NCI-H128 (cell line): ENCODE data around the gene CCDC142.
A peak's percentile ranks its signal among the peaks of the same experiment; 100 is the strongest.
"Not testable (repeated sequence)": the region's sequence is repeated elsewhere in the genome, so short reads cannot be mapped to it uniquely, and the experiment has no call there.

Source experiments
- DNase-seq: peaks from one replicate; lab custom pipeline; 2025; ENCODE audit not compliant: unreplicated experiment; lab: John Stamatoyannopoulos, UW

The CCDC142 gene

GRCh38 chr2:74499267-74499939, 16.6 kb upstream of the CCDC142 start, which contains the start of gene LBX2:
LBX2 (minus strand) TSS chr2:74499603; CDS start chr2:74499537, 66 bp downstream.
- no peak for DNase-seq

- DNase-seq: no peak
These were observed 15.9 kb upstream of the CCDC142 start for GRCh38 chr2:74498500-74499266.

GRCh38 chr2:74497777-74498499, 15.1 kb upstream of the CCDC142 start:
- no peak for DNase-seq

GRCh38 chr2:74496997-74497776, 14.4 kb upstream of the CCDC142 start:
- DNase-seq: no peak

GRCh38 chr2:74495440-74495839, 12.6 kb upstream of the CCDC142 start:
- no peak for DNase-seq

DNA sequence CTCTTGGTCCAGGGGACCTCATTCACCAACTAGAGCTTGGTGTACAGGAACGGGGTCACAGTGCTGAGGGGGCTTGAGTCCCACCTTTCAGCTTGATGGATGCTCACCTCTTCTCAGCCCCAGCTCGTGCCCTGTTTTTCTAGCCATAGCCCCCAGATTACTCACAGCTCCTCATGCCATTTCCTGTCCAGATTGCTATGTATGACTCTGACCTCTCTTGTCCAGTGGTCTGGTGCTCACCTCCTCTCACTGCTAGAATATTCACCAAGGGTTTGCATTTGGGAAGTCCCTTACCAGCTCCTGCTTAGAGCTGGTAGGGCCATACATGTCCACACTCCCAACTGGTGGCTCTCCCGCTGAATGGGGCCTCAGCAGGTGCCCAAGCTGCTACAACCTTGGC, 10.7 kb upstream of the CCDC142 start:
- no peak for DNase-seq

- no peak for DNase-seq
These were observed 9.1 kb upstream of the CCDC142 start for GRCh38 chr2:74491648-74492544.

GRCh38 chr2:74489906-74490305, 7.1 kb upstream of the CCDC142 start:
- no peak for DNase-seq

- DNase-seq: no peak
These were observed 6.1 kb upstream of the CCDC142 start for GRCh38 chr2:74488643-74489481.

- DNase-seq: no peak
These were observed 3.3 kb upstream of the CCDC142 start for GRCh38 chr2:74486141-74486540.

GRCh38 chr2:74483675-74484164, 922 bp upstream of the CCDC142 start:
- DNase-seq: not testable (repeated sequence)

DNA sequence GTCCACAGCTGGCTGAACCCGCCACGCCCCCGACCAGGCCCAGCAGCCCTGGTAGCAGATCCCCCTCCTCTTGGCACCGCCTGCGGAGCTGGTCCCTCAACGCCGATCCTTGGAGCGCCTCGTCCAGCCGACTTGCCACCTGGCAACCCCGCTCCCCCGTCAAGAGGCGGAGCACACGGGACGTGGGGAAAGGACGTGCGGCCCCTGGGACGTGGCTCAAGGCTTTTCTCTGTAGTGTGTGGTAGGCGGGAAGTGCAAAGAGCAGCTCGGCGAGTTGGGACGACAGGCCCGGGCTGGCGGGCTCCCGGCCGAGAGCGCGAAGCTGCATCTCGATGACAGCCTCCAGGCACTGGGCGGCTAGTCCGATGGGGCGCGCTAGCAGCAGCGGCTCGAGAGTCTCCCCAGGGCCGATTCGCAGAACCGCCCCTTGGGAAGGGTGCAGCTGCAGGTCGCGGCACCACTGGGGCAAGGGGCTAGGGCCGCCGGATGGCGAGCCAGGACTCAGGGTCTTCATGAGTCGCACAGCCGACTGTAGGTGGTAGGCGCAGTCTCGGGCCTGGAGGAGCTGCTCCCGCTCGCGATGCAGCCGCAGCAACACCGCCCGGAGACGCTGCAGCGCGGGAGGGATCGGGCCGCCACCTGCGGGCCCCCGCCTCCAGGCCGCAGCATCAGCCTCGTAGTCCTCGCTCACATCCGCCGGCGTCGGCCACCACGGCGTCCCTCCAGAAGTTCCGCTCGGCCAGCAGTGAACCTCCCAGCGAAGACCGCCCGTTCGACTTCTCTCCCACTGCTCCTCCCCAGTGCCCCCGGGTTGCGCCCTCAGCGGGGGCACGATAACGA, 617 bp downstream of the CCDC142 start:
- DNase-seq: peak; percentile 7

- no peak for DNase-seq
These were observed 1.4 kb downstream of the CCDC142 start for GRCh38 chr2:74481431-74481830.

- DNase-seq: no peak
These were observed 7.9 kb downstream of the CCDC142 start for GRCh38 chr2:74474899-74475298.

GRCh38 chr2:74474481-74474880, 8.3 kb downstream of the CCDC142 start:
- no peak for DNase-seq

DNA sequence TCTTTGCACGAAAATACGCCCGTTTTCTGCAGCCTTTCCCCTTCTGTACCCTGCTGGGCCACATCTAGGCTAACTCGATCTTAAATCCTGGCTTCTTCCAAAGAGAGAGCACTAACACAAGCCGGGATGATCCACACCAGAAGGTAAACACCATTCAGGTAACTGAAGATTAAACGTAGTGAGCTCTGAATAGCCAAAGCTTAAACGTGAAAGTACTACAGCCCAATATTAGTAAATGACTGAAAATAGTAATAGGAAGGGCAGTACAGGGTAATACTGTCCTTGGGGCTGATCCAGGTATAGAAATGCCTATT, 9.9 kb downstream of the CCDC142 start:
- DNase-seq: no peak

- DNase-seq: peak; percentile 84
These were observed 10.5 kb downstream of the CCDC142 start, which contains the start of gene MRPL53 for GRCh38 chr2:74472086-74472944. MRPL53 (minus strand) TSS chr2:74472680; CDS start chr2:74472660, 20 bp downstream.
